ENCODE results near the gene ZNF90.
A peak's percentile ranks its signal among the peaks of the same experiment; 100 is the strongest.

ZNF90 gene

GRCh38 chr19:20167651-20168122 lies 89.9 kb downstream of the ZNF90 start:
- DNase-seq (ENCODE audit: low read depth, low spot score), result peak; percentile 62

More at GRCh38 chr19:20167651-20168122, 89.9 kb downstream of the ZNF90 start:
- peak overlapping the region; percentile 89 for H3K4me3 ChIP-seq (ENCODE audit: low read depth, low read length)
- no peak for TF ChIP-seq CTCF (IDR thresholded peaks at IDR 0.05; ENCODE audit: low read depth, low read length)
- in situ Hi-C loops (cut with HindIII; ENCODE audit: low sequenced_read_pairs), result no loop called here
